ENCODE data around the gene DGAT2. TPM values are rescaled to one million over a fixed set of nuclear protein-coding genes. Genes with fewer than 3 reads are reported as not detected.

Gene DGAT2
- total RNA-seq, 2 donors from 2014 or later = 9.3 to 38.6 TPM

DNA sequence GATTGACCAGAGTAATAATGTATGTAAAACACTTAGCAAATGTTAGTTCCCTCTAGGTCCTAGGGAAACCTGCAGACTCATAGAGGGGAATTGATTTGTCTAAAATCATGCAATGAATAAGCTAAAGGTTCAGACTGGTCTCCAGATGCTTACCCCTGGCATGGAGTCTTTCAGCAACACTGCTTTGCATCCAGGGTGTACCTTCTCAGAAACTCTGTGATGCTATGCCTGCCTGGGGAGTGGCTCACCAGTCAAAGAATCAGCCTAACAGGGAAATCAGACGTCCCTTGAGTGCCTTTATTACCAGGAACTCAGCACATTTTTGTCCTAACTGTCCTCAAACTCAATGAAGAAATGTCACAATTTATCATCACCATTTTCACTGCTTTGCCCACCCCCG lies 40.5 kb downstream of the DGAT2 start:
- 51 to 54% methylated on average over 2 of the region's 2 CpGs for WGBS, 2 donors
- intact Hi-C loops (cut with DNase I) = loop anchor here (10.0 kb wide), 1 partner anchor 56 kb away; no protein-coding TSS in a partner anchor

DNA sequence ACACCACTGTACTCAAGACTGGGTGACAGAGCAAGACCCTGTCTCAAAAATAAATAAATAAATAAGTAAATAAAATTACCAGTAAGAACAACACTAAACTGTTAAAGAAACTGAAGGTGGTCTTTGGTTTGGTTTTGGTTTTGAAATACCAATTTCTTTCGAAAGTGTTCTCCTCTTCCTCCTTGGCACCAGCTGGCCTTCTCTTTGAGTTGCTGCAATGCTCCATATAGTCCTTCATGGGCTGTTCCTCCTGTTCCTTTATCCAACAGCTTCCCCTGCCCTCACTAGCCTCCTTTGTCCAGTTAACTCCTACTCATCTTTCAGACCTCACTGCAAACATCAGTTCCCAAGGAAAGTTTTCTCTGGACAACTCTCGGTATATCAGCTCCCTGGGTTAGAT lies 41.4 kb downstream of the DGAT2 start:
- ATAC-seq (no peak), DNase-seq (no peak)
- Histone ChIP-seq H3K9me3 (no peaks in the 10 kb centered on the region), H3K27me3 (no peaks in the 10 kb centered on the region), H3K27ac (no peak overlapping the region), H3K36me3 (replicated peaks in 1 of 2; ENCODE audit: insufficient read depth in 1 of 2, low read depth in 2 of 2) (no peaks in the 10 kb centered on the region), H3K4me1 (no peaks in the 10 kb centered on the region), H3K4me3 (no peak overlapping the region)
- 67 to 84% methylated on average over 2 of the region's 2 CpGs for WGBS, 2 donors
- intact Hi-C loops (cut with DNase I) = loop anchor here (10.0 kb wide), 1 partner anchor 55 kb away; no protein-coding TSS in a partner anchor
- TF ChIP-seq, protein P1, sequence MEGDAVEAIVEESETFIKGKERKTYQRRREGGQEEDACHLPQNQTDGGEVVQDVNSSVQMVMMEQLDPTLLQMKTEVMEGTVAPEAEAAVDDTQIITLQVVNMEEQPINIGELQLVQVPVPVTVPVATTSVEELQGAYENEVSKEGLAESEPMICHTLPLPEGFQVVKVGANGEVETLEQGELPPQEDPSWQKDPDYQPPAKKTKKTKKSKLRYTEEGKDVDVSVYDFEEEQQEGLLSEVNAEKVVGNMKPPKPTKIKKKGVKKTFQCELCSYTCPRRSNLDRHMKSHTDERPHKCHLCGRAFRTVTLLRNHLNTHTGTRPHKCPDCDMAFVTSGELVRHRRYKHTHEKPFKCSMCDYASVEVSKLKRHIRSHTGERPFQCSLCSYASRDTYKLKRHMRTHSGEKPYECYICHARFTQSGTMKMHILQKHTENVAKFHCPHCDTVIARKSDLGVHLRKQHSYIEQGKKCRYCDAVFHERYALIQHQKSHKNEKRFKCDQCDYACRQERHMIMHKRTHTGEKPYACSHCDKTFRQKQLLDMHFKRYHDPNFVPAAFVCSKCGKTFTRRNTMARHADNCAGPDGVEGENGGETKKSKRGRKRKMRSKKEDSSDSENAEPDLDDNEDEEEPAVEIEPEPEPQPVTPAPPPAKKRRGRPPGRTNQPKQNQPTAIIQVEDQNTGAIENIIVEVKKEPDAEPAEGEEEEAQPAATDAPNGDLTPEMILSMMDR (IDR thresholded peaks at IDR 0.05) = no peak
- no peak for TF ChIP-seq POLR2A (IDR thresholded peaks at IDR 0.05)

More for the DNA sequence above, 40.5 kb downstream of the DGAT2 start:
- H3K4me1 ChIP-seq = no peaks in the 10 kb centered on the region
- no peaks in the 10 kb centered on the region for H3K27me3 ChIP-seq
- H3K27ac ChIP-seq = no peak overlapping the region
- H3K4me3 ChIP-seq = no peak overlapping the region
- no peak for ATAC-seq
- TF ChIP-seq, protein P1 (IDR thresholded peaks at IDR 0.05) = no peak
- TF ChIP-seq POLR2A (IDR thresholded peaks at IDR 0.05) = no peak
- H3K9me3 ChIP-seq = no peaks in the 10 kb centered on the region
- H3K36me3 ChIP-seq (replicated peaks in 1 of 2; ENCODE audit: insufficient read depth in 1 of 2, low read depth in 2 of 2) = no peaks in the 10 kb centered on the region
- no peak for DNase-seq

DNA sequence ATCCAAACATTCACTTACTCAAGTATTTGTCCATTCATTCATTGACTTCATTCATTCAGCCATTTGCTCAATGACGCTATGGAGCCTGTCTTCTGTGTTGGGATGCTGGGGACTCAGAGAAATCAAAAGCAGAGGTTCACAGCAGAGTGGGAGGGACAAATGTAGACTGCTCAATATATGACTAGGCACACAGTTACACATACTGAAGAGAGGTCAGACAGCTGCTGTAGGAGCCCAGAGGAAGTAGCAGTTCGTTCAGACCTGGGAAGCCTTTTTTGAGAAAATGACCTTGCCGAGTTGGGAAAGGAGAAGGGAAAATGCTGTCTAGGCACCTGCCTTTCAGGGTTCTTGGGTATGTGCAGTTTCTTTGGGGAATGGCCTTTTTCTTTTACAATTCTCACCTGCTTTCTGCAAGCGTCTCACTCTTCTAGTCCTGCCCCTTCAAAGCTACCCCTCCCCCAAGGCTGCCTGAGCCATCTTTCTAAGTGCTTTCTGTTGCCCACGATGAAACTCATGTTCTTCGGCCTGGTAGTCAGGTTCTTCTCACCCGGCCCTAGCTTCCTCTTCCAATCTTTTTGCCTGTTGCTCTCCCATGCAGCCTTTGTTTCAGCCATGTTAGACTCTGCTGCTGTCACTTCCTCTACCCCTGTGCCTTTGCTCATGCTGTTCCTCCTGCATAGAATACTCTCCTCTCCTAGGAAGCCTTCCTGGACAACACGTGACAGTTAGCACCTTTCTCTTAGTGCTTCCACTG lies 42.2 kb downstream of the DGAT2 start:
- TF ChIP-seq, protein P1 (IDR thresholded peaks at IDR 0.05) = no peak
- TF ChIP-seq POLR2A (IDR thresholded peaks at IDR 0.05) = no peak
- 67 to 80% methylated on average over 8 of the region's 8 CpGs for WGBS, 2 donors
- no peak for DNase-seq

DNA sequence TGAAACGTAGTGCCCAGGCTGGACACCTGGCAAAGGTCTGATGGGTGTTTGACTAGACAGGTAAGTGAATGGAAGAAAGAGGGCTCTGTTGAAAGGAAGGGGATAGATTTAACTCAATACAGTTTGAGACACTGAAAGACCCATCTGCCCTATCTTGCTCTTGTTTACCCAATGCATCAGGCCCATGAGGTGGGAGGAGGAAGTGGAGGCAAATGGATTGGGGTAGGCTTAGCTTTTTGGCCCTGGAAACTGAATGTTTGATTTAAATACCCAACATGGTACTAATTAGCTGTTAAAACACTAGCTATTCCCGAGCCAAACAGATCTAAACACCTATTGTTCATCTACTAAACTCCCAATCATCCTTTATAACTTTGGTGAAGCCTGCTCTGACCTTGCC lies 42.9 kb downstream of the DGAT2 start:
- intact Hi-C loops (cut with DNase I) = no loop called here
- ATAC-seq = no peak
- Histone ChIP-seq H3K27ac (no peak overlapping the region), H3K36me3 (replicated peaks in 1 of 2; ENCODE audit: insufficient read depth in 1 of 2, low read depth in 2 of 2) (no peaks in the 10 kb centered on the region), H3K27me3 (no peaks in the 10 kb centered on the region), H3K4me3 (no peak overlapping the region), H3K9me3 (no peaks in the 10 kb centered on the region), H3K4me1 (peaks cover 4% of the 10 kb centered on the region)
- 67 to 68% methylated on average over 2 of the region's 2 CpGs for WGBS, 2 donors
- DNase-seq = no peak
- TF ChIP-seq, protein P1 (IDR thresholded peaks at IDR 0.05) = no peak
- no peak for TF ChIP-seq POLR2A (IDR thresholded peaks at IDR 0.05)

More for the DNA sequence above, 42.2 kb downstream of the DGAT2 start:
- H3K4me3 ChIP-seq = no peak overlapping the region
- H3K27me3 ChIP-seq = no peaks in the 10 kb centered on the region
- H3K4me1 ChIP-seq = no peaks in the 10 kb centered on the region
- H3K36me3 ChIP-seq (replicated peaks in 1 of 2; ENCODE audit: insufficient read depth in 1 of 2, low read depth in 2 of 2) = no peaks in the 10 kb centered on the region
- no peak for ATAC-seq
- no peaks in the 10 kb centered on the region for H3K9me3 ChIP-seq
- intact Hi-C loops (cut with DNase I) = no loop called here
- no peak overlapping the region for H3K27ac ChIP-seq

Data from body of pancreas (tissue), 4 donors.